Esophagus squamous epithelium (tissue), 4 donors: ENCODE measurements around the gene RBP3.

ENCODE experiments used
- CTCF ChIP-seq, 6 experiments: fragments of 450-650 bp in 4 of 6; fragments of 200-600 bp in 2 of 6; sonication (generic) in 2 of 6; IDR thresholded peaks; one replicate each; pipeline ENCODE4 v1.5.1; 2016 to 2019; ENCODE audit warnings: antibody characterized with exemption in 6 of 6, mild to moderate bottlenecking in 4 of 6, moderate library complexity in 4 of 6
- POLR2A ChIP-seq, 4 donors: fragments of 450-650 bp; IDR thresholded peaks; one replicate each; pipeline ENCODE4 v1.6.1; 2017; ENCODE audit warnings: antibody characterized with exemption in 4 of 4, mild to moderate bottlenecking in 4 of 4, moderate library complexity in 3 of 4

GRCh38 chr10:47314416-47314970 lies 33.7 kb upstream of the RBP3 start:
- no peak for TF ChIP-seq CTCF (IDR thresholded peaks at IDR 0.05)
- TF ChIP-seq POLR2A (IDR thresholded peaks at IDR 0.05): no peak
